Right lobe of liver (tissue), 6 donors: Measurements from ENCODE around the gene MACROD1. TPM values are rescaled to one million over a fixed set of nuclear protein-coding genes. Genes with fewer than 3 reads are reported as not detected.

Experiments
- ATAC-seq, 4 donors: fragments of 200-7000 bp; cut with Tn5 transposase; one replicate each; pipeline ENCODE4 v1.9.1; 2020; ENCODE audit warnings: mild to moderate bottlenecking in 4 of 4, moderate library complexity in 4 of 4
- DNase-seq, 3 donors: peaks; one replicate each; pipeline ENCODE4 v3.0.0-alpha.2; 2020
- H3K27ac ChIP-seq, 3 donors: fragments of 200-600 bp; one replicate each; pipeline ENCODE4 v1.8.0; 2022
- H3K27me3 ChIP-seq, 2 donors: fragments of 200-600 bp; one replicate each; pipeline ENCODE4 v1.8.0; 2022
- H3K36me3 ChIP-seq, 4 donors: fragments of 200-600 bp; sonication (generic) in 1 of 4; one replicate each; pipeline versions ENCODE4 v1.5.1 to v1.8.0; 2017 to 2022; ENCODE audit warnings: control low read depth in 1 of 4
- H3K4me1 ChIP-seq, 4 donors: fragments of 200-600 bp; sonication (generic) in 1 of 4; one replicate each; pipeline versions ENCODE4 v1.5.1 to v1.8.0; 2017 to 2022; ENCODE audit warnings: control low read depth in 1 of 4
- H3K4me3 ChIP-seq, 3 donors: fragments of 200-600 bp; one replicate each; pipeline ENCODE4 v1.8.0; 2022
- H3K9me3 ChIP-seq, 4 donors: fragments of 200-600 bp; sonication (generic) in 1 of 4; one replicate each; pipeline versions ENCODE4 v1.5.1 to v1.8.0; 2017 to 2022; ENCODE audit warnings: control low read depth in 1 of 4
- POLR2A ChIP-seq: fragments of 450-650 bp; IDR thresholded peaks from one replicate; pipeline ENCODE4 v1.6.1; 2017; ENCODE audit warnings: antibody characterized with exemption, mild to moderate bottlenecking
- whole genome bisulfite sequencing: methylation state at CpG from one replicate; pipeline ENCODE4 v1.1.6; 2018; ENCODE audit warnings: low coverage, low lambda C conversion rate; ENCODE audit not compliant: insufficient coverage; ENCODE audit errors: missing lambda C conversion rate; 5-methylcytosine and 5-hydroxymethylcytosine counted together
- intact Hi-C, 2 donors: fragments of 100-400 bp; cut with DNase I; formaldehyde crosslinking; loops; one replicate each; pipeline versions ENCODE4 v1.11.2 to v1.14.1; 2022
- total RNA-seq, 6 experiments: library from RNA; depleted of rRNA in 2 of 6; stranded (reverse); fragments of >200 nt in 2 of 6; fragmentation: NEBNext Ultra II Directional in 3 of 6; extraction: Animal tissue kit (Norgen Biotek cat#: 25700) in 3 of 6; gene quantifications; one replicate each; pipeline versions ENCODE4 v1.1.0 to v1.2.4, GENCODE V29; 2016 to 2023
- TF ChIP-seq, protein P1 (sequence below), 4 donors: fragments of 200-600 bp in 3 of 4; fragments of 450-650 bp in 1 of 4; IDR thresholded peaks; one replicate each; pipeline versions ENCODE4 v1.5.1 to v1.8.0; 2016 to 2022; ENCODE audit warnings: antibody characterized with exemption in 4 of 4, mild to moderate bottlenecking in 2 of 4
- donor health status: DM: no; HTN: yes; CAD: no.
- donor health status: DM: no; HTN: no; CAD: no.
- donor health status: DM: no; HTN: no; CAD: no.
- donor health status: DM: no; HTN: yes; CAD: no.
- donor health status: DM: no; HTN: yes; CAD: no.

The MACROD1 gene
- total RNA-seq, 6 experiments from 2014 or later: 12.3 to 219 (median 27.8) TPM

DNA sequence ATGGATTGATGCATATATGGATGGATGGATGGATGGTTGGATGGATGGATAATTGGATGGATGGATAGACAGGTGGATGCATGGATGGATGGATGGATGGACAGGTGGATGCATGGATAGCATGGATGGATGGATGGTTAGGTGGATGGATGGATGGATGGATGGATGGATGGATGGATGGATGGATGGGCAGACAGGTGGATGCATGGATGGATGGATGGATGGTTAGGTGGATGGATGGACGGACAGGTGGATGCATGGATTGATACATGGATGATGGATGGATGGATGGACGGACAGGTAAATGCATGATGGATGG, 52.5 kb downstream of the MACROD1 start:
- WGBS: 95% methylated on average over 2 of the region's 2 CpGs
- no peaks in the 10 kb centered on the region for H3K4me1 ChIP-seq
- intact Hi-C loops: no loop called here
- TF ChIP-seq, protein P1, sequence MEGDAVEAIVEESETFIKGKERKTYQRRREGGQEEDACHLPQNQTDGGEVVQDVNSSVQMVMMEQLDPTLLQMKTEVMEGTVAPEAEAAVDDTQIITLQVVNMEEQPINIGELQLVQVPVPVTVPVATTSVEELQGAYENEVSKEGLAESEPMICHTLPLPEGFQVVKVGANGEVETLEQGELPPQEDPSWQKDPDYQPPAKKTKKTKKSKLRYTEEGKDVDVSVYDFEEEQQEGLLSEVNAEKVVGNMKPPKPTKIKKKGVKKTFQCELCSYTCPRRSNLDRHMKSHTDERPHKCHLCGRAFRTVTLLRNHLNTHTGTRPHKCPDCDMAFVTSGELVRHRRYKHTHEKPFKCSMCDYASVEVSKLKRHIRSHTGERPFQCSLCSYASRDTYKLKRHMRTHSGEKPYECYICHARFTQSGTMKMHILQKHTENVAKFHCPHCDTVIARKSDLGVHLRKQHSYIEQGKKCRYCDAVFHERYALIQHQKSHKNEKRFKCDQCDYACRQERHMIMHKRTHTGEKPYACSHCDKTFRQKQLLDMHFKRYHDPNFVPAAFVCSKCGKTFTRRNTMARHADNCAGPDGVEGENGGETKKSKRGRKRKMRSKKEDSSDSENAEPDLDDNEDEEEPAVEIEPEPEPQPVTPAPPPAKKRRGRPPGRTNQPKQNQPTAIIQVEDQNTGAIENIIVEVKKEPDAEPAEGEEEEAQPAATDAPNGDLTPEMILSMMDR (IDR thresholded peaks at IDR 0.05): no peak
- no peak for TF ChIP-seq POLR2A
- ATAC-seq (no peak), DNase-seq (no peak)
- no peak overlapping the region for H3K4me3 ChIP-seq
- no peaks in the 10 kb centered on the region for H3K27me3 ChIP-seq
- H3K36me3 ChIP-seq: no peaks in the 10 kb centered on the region
- H3K9me3 ChIP-seq: no peaks in the 10 kb centered on the region
- H3K27ac ChIP-seq: no peak overlapping the region

GRCh38 chr11:64112771-64113461, 53.0 kb downstream of the MACROD1 start:
- no peaks in the 10 kb centered on the region for H3K36me3 ChIP-seq
- H3K27ac ChIP-seq: no peak overlapping the region
- DNase-seq (no peak), ATAC-seq (no peak)
- H3K4me1 ChIP-seq: no peaks in the 10 kb centered on the region
- no peaks in the 10 kb centered on the region for H3K9me3 ChIP-seq
- H3K27me3 ChIP-seq: no peaks in the 10 kb centered on the region
- H3K4me3 ChIP-seq: no peak overlapping the region
- TF ChIP-seq, protein P1 (IDR thresholded peaks at IDR 0.05): no peak
- no peak for TF ChIP-seq POLR2A
- intact Hi-C loops: no loop called here
- WGBS: 17% methylated on average over 1 of the region's 3 CpGs

GRCh38 chr11:64110465-64111375, 55.2 kb downstream of the MACROD1 start:
- DNase-seq (no peak), ATAC-seq (no peak)
- Histone ChIP-seq H3K4me3 (no peak overlapping the region), H3K4me1 (no peaks in the 10 kb centered on the region), H3K27ac (no peak overlapping the region), H3K27me3 (no peaks in the 10 kb centered on the region), H3K36me3 (no peaks in the 10 kb centered on the region), H3K9me3 (no peaks in the 10 kb centered on the region)
- intact Hi-C loops: no loop called here
- 66% methylated on average over 3 of the region's 21 CpGs for WGBS
- no peak for TF ChIP-seq POLR2A
- TF ChIP-seq, protein P1 (IDR thresholded peaks at IDR 0.05): no peak

DNA sequence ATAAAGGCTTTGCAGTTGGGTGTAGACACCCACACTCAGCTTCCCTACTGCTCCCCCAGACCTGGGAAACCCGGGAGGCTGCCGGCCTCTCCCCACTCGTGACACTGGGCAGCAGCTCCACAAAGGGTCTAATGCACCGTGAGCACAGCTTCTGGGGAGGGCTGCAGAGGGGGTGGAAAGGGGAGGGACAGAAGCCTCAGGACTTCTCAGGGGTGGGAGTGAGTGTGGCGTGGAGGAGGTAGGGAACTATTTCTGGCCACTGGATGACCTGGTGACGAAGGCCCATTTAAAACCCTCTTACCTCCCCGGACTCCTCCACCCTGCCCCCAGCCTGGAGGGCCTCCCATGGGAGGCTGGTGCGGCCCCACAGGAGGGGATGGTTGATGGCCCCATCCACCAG, 56.6 kb downstream of the MACROD1 start:
- no peaks in the 10 kb centered on the region for H3K4me1 ChIP-seq
- TF ChIP-seq POLR2A: no peak
- TF ChIP-seq, protein P1 (IDR thresholded peaks at IDR 0.05): no peak
- H3K36me3 ChIP-seq: no peaks in the 10 kb centered on the region
- H3K27ac ChIP-seq: no peak overlapping the region
- no CpG with 5 or more reads among the region's 8 CpGs for WGBS
- no peaks in the 10 kb centered on the region for H3K9me3 ChIP-seq
- intact Hi-C loops: no loop called here
- no peak overlapping the region for H3K4me3 ChIP-seq
- DNase-seq (no peak), ATAC-seq (no peak)
- no peaks in the 10 kb centered on the region for H3K27me3 ChIP-seq
